ENCODE measurements around the gene HTR7. TPM values are rescaled to one million over a fixed set of nuclear protein-coding genes. Genes with fewer than 3 reads are reported as not detected.

Gene HTR7
- total RNA-seq, 1 donor from 2014 or later: 13.3 TPM

- Mint-ChIP-seq H3K36me3 (ENCODE audit: unreplicated experiment) (no peaks in the 10 kb centered on the region), H3K27ac (ENCODE audit: unreplicated experiment) (no peak overlapping the region), H3K4me3 (ENCODE audit: unreplicated experiment) (no peak overlapping the region), H3K4me1 (ENCODE audit: low read depth, unreplicated experiment) (no peaks in the 10 kb centered on the region), H3K27me3 (ENCODE audit: unreplicated experiment) (peaks cover 2% of the 10 kb centered on the region), H3K9me3 (ENCODE audit: unreplicated experiment) (no peaks in the 10 kb centered on the region)
- no peak for DNase-seq
- TF ChIP-seq CTCF (IDR thresholded peaks at IDR 0.05; ENCODE audit: partially characterized antibody, unreplicated experiment): no peak
Observed at GRCh38 chr10:90718182-90718581, 139.7 kb downstream of the HTR7 start.

GRCh38 chr10:90712529-90712928 lies 145.3 kb downstream of the HTR7 start:
- TF ChIP-seq CTCF (IDR thresholded peaks at IDR 0.05; ENCODE audit: partially characterized antibody, unreplicated experiment): no peak
- Mint-ChIP-seq H3K27me3 (ENCODE audit: unreplicated experiment) (peaks cover 2% of the 10 kb centered on the region), H3K36me3 (ENCODE audit: unreplicated experiment) (no peaks in the 10 kb centered on the region), H3K9me3 (ENCODE audit: unreplicated experiment) (no peaks in the 10 kb centered on the region), H3K27ac (ENCODE audit: unreplicated experiment) (no peak overlapping the region), H3K4me3 (ENCODE audit: unreplicated experiment) (no peak overlapping the region), H3K4me1 (ENCODE audit: low read depth, unreplicated experiment) (no peaks in the 10 kb centered on the region)
- no peak for DNase-seq

DNA sequence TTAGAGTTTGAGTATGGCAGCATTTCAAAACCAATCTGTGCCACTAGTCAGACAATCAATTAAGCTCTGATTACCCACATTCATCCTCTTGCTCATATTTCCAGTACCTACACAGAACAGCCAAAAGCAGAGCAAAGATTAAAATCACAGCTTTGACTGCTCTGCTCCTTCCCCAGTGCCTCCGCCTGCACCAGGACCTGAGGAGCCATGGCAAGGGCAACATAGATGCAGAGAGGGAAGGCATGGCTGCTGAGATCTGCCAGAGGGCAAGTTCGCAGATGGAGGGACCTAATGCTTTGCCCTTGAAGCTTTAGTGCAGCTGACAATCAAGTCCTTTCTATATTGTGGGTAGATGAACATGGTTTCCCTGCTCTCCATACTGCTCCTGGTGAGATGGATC lies 148.1 kb downstream of the HTR7 start:
- H3K4me1 Mint-ChIP-seq (ENCODE audit: low read depth, unreplicated experiment): no peaks in the 10 kb centered on the region
- no peak for DNase-seq

DNA sequence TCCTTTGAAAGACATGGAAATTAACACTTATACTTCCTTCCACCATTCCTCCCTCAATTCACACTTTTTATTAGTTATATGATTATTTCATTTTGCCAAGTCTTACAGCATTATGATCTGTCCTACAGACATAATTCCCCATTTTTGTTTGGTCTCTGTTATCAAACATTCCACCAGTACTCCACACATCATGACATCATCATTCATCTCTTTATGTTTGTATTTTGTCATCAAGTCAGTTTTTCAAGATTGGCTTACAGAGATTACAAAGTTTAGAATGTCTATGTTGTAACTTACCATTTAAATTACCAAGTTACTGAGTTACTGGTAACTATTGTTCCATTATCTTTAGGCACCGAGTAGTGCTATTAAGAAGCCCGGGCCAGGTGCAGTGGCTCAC lies 150.2 kb downstream of the HTR7 start:
- TF ChIP-seq CTCF (IDR thresholded peaks at IDR 0.05; ENCODE audit: partially characterized antibody, unreplicated experiment): no peak
- Mint-ChIP-seq H3K4me1 (ENCODE audit: low read depth, unreplicated experiment) (no peaks in the 10 kb centered on the region), H3K27ac (ENCODE audit: unreplicated experiment) (no peak overlapping the region), H3K36me3 (ENCODE audit: unreplicated experiment) (no peaks in the 10 kb centered on the region), H3K4me3 (ENCODE audit: unreplicated experiment) (no peak overlapping the region), H3K9me3 (ENCODE audit: unreplicated experiment) (no peaks in the 10 kb centered on the region), H3K27me3 (ENCODE audit: unreplicated experiment) (no peaks in the 10 kb centered on the region)
- DNase-seq: no peak

More for the DNA sequence above, 148.1 kb downstream of the HTR7 start:
- H3K27ac Mint-ChIP-seq (ENCODE audit: unreplicated experiment): no peak overlapping the region
- no peaks in the 10 kb centered on the region for H3K9me3 Mint-ChIP-seq (ENCODE audit: unreplicated experiment)
- H3K36me3 Mint-ChIP-seq (ENCODE audit: unreplicated experiment): no peaks in the 10 kb centered on the region
- no peak overlapping the region for H3K4me3 Mint-ChIP-seq (ENCODE audit: unreplicated experiment)
- no peak for TF ChIP-seq CTCF (IDR thresholded peaks at IDR 0.05; ENCODE audit: partially characterized antibody, unreplicated experiment)
- no peaks in the 10 kb centered on the region for H3K27me3 Mint-ChIP-seq (ENCODE audit: unreplicated experiment)

- no peak overlapping the region for H3K27ac Mint-ChIP-seq (ENCODE audit: unreplicated experiment)
- H3K27me3 Mint-ChIP-seq (ENCODE audit: unreplicated experiment): peaks cover under 1% of the 10 kb centered on the region
- H3K4me3 Mint-ChIP-seq (ENCODE audit: unreplicated experiment): no peak overlapping the region
- TF ChIP-seq CTCF (IDR thresholded peaks at IDR 0.05; ENCODE audit: partially characterized antibody, unreplicated experiment): no peak
- no peaks in the 10 kb centered on the region for H3K9me3 Mint-ChIP-seq (ENCODE audit: unreplicated experiment)
- no peaks in the 10 kb centered on the region for H3K36me3 Mint-ChIP-seq (ENCODE audit: unreplicated experiment)
- DNase-seq: no peak
- H3K4me1 Mint-ChIP-seq (ENCODE audit: low read depth, unreplicated experiment): no peaks in the 10 kb centered on the region
Observed at GRCh38 chr10:90701428-90701827, 156.4 kb downstream of the HTR7 start.

All from glutamatergic neuron (in vitro differentiated cells).